HEK293T (cell line): ENCODE data around the gene DPH2.

Source experiments
- ARNT ChIP-seq: fragments of 450-650 bp; IDR thresholded peaks from 2 replicates; pipeline ENCODE4 v1.6.1; 2017; ENCODE audit warnings: mild to moderate bottlenecking
- BHLHE40 ChIP-seq: fragments of 450-650 bp; IDR thresholded peaks from 2 replicates; pipeline ENCODE4 v1.6.1; 2016; ENCODE audit warnings: mild to moderate bottlenecking, moderate library complexity, borderline replicate concordance
- ELF4 ChIP-seq: fragments of 450-650 bp; IDR thresholded peaks from 2 replicates; pipeline ENCODE4 v1.6.1; 2017; ENCODE audit warnings: antibody characterized with exemption
- FOXA1 ChIP-seq: fragments of 450-650 bp; IDR thresholded peaks from 2 replicates; pipeline ENCODE4 v1.6.1; 2016; ENCODE audit warnings: mild to moderate bottlenecking
- FOXM1 ChIP-seq: fragments of 450-650 bp; IDR thresholded peaks from 2 replicates; pipeline ENCODE4 v1.6.1; 2017; ENCODE audit warnings: mild to moderate bottlenecking, borderline replicate concordance
- HDGF ChIP-seq: fragments of 450-650 bp; IDR thresholded peaks from 2 replicates; pipeline ENCODE4 v1.6.1; 2017; ENCODE audit warnings: antibody characterized with exemption, borderline replicate concordance
- L3MBTL2 ChIP-seq: fragments of 450-650 bp; conservative IDR thresholded peaks from 2 replicates; pipeline ENCODE4 v1.6.1; 2016; ENCODE audit warnings: mild to moderate bottlenecking
- NFRKB ChIP-seq: fragments of 450-650 bp; IDR thresholded peaks from 2 replicates; pipeline ENCODE4 v1.6.1; 2016; ENCODE audit warnings: mild to moderate bottlenecking, moderate library complexity
- SP1 ChIP-seq: fragments of 450-650 bp; IDR thresholded peaks from 2 replicates; pipeline ENCODE4 v1.6.1; 2017
- SUZ12 ChIP-seq: fragments of 450-650 bp; IDR thresholded peaks from 2 replicates; pipeline ENCODE4 v1.6.1; 2016; ENCODE audit warnings: mild to moderate bottlenecking
- TARDBP ChIP-seq: fragments of 450-650 bp; IDR thresholded peaks from 2 replicates; pipeline ENCODE4 v1.6.1; 2016
- ZNF384 ChIP-seq: fragments of 450-650 bp; IDR thresholded peaks from 2 replicates; pipeline ENCODE4 v1.6.1; 2016

- no peak for TF ChIP-seq ARNT
- no peak for TF ChIP-seq SUZ12
- no peak for TF ChIP-seq FOXM1
- no peak for TF ChIP-seq SP1
- TF ChIP-seq NFRKB, result no peak
- no peak for TF ChIP-seq L3MBTL2
- TF ChIP-seq ELF4, result no peak
- no peak for TF ChIP-seq FOXA1
- no peak for TF ChIP-seq HDGF
- TF ChIP-seq ZNF384, result no peak
- TF ChIP-seq BHLHE40, result no peak
- TF ChIP-seq TARDBP, result no peak
Measured at GRCh38 chr1:43982808-43983207, 13.0 kb downstream of the DPH2 start.
